Esophagus squamous epithelium (tissue), 5 donors: ENCODE results near the gene ANP32B. TPM values are rescaled to one million over a fixed set of nuclear protein-coding genes. Genes with fewer than 3 reads are reported as not detected.
"Not testable (repeated sequence)": the region's sequence is repeated elsewhere in the genome, so short reads cannot be mapped to it uniquely, and the experiment has no call there.

Source experiments
- DNase-seq: peaks from one replicate; lab custom pipeline; 2025; lab: John Stamatoyannopoulos, UW
- H3K27ac ChIP-seq, 4 donors: fragments of 200-600 bp; sonication (generic); one replicate each; pipeline ENCODE4 v1.5.1; 2016 to 2019; ENCODE audit warnings: mild to moderate bottlenecking in 1 of 4
- H3K27me3 ChIP-seq, 4 donors: fragments of 200-600 bp; sonication (generic); 1 replicate in 3 of 4; 2 replicates in 1 of 4; pipeline versions ENCODE4 v1.5.1 to v1.6.0; 2017 to 2021; ENCODE audit warnings: antibody characterized with exemption in 1 of 4
- H3K36me3 ChIP-seq, 3 donors: fragments of 200-600 bp; sonication (generic); one replicate each; pipeline ENCODE4 v1.5.1; 2016 to 2019
- H3K4me1 ChIP-seq, 3 donors: fragments of 200-600 bp; sonication (generic); one replicate each; pipeline ENCODE4 v1.5.1; 2017 to 2019
- H3K4me3 ChIP-seq, 4 donors: fragments of 200-600 bp; sonication (generic); 1 replicate in 3 of 4; 2 replicates in 1 of 4; pipeline ENCODE4 v1.5.1; 2016 to 2019; ENCODE audit warnings: mild to moderate bottlenecking in 2 of 4, moderate library complexity in 1 of 4
- H3K9me3 ChIP-seq, 3 donors: fragments of 200-600 bp; sonication (generic); one replicate each; pipeline ENCODE4 v1.5.1; 2016 to 2019
- CTCF ChIP-seq, 6 experiments: fragments of 450-650 bp in 4 of 6; fragments of 200-600 bp in 2 of 6; sonication (generic) in 2 of 6; IDR thresholded peaks; one replicate each; pipeline ENCODE4 v1.5.1; 2016 to 2019; ENCODE audit warnings: antibody characterized with exemption in 6 of 6, mild to moderate bottlenecking in 4 of 6, moderate library complexity in 4 of 6
- POLR2A ChIP-seq, 4 donors: fragments of 450-650 bp; IDR thresholded peaks; one replicate each; pipeline ENCODE4 v1.6.1; 2017; ENCODE audit warnings: antibody characterized with exemption in 4 of 4, mild to moderate bottlenecking in 4 of 4, moderate library complexity in 3 of 4
- WGBS, 2 donors: methylation state at CpG; one replicate each; pipeline ENCODE4 v1.1.5; 2018; 5-methylcytosine and 5-hydroxymethylcytosine counted together
- intact Hi-C: fragments of 100-400 bp; cut with DNase I; formaldehyde crosslinking; loops from one replicate; pipeline ENCODE4 v1.15.0; 2022
- total RNA-seq, 4 donors: library from RNA; depleted of rRNA; stranded (reverse); fragments of >200 nt; gene quantifications; one replicate each; pipeline ENCODE4 v1.1.0, GENCODE V29; 2016
- donor health status: DM: yes; HTN: yes; CAD: no.

ANP32B gene
- total RNA-seq, 4 donors from 2014 or later: 21.9 to 41.8 (median 28.4) TPM

- no peaks in the 10 kb centered on the region for H3K9me3 ChIP-seq
- H3K4me3 ChIP-seq: no peak overlapping the region
- intact Hi-C loops: no loop called here
- DNase-seq: no peak
- H3K27me3 ChIP-seq: no peaks in the 10 kb centered on the region
- no peak overlapping the region for H3K27ac ChIP-seq
- TF ChIP-seq POLR2A (IDR thresholded peaks at IDR 0.05) (no peak), CTCF (IDR thresholded peaks at IDR 0.05) (no peak)
- H3K36me3 ChIP-seq: no peaks in the 10 kb centered on the region
- H3K4me1 ChIP-seq: no peaks in the 10 kb centered on the region
- 65 to 67% methylated on average over 5 of the region's 5 CpGs for WGBS, 2 donors
Measured at GRCh38 chr9:97958812-97959511, 24.2 kb upstream of the ANP32B start.

GRCh38 chr9:97959585-97959984, 23.6 kb upstream of the ANP32B start:
- intact Hi-C loops: no loop called here
- Histone ChIP-seq H3K4me3 (no peak overlapping the region), H3K36me3 (no peaks in the 10 kb centered on the region), H3K4me1 (no peaks in the 10 kb centered on the region), H3K27me3 (peaks cover 0 to 4% (median 0%) of the 10 kb centered on the region in 4 donors), H3K27ac (no peak overlapping the region), H3K9me3 (no peaks in the 10 kb centered on the region)
- no peak for DNase-seq
- no peak for TF ChIP-seq CTCF (IDR thresholded peaks at IDR 0.05)
- no peak for TF ChIP-seq POLR2A (IDR thresholded peaks at IDR 0.05)

GRCh38 chr9:97960678-97961328, 22.3 kb upstream of the ANP32B start:
- H3K4me3 ChIP-seq, H3K27me3 ChIP-seq, DNase-seq, H3K4me1 ChIP-seq, H3K9me3 ChIP-seq, H3K36me3 ChIP-seq, intact Hi-C loops, H3K27ac ChIP-seq: not testable (repeated sequence)
- 85 to 92% methylated on average over 9 of the region's 9 CpGs for WGBS, 2 donors

GRCh38 chr9:97961361-97961760, 21.8 kb upstream of the ANP32B start:
- no peak overlapping the region for H3K4me3 ChIP-seq
- no peaks in the 10 kb centered on the region for H3K36me3 ChIP-seq
- intact Hi-C loops: no loop called here
- TF ChIP-seq POLR2A (IDR thresholded peaks at IDR 0.05) (no peak), CTCF (IDR thresholded peaks at IDR 0.05) (no peak)
- no peaks in the 10 kb centered on the region for H3K4me1 ChIP-seq
- H3K27me3 ChIP-seq: peaks cover 0 to 9% (median 0%) of the 10 kb centered on the region in 4 donors
- no peak overlapping the region for H3K27ac ChIP-seq
- WGBS, 2 donors: 80 to 91% methylated on average over 2 of the region's 2 CpGs
- no peak for DNase-seq
- H3K9me3 ChIP-seq: no peaks in the 10 kb centered on the region

GRCh38 chr9:97962136-97962535, 21.0 kb upstream of the ANP32B start:
- no peak for DNase-seq
- Histone ChIP-seq H3K27me3 (peaks cover 0 to 14% (median 0%) of the 10 kb centered on the region in 4 donors), H3K9me3 (no peaks in the 10 kb centered on the region), H3K36me3 (no peaks in the 10 kb centered on the region), H3K4me3 (no peak overlapping the region), H3K4me1 (no peaks in the 10 kb centered on the region), H3K27ac (no peak overlapping the region)
- WGBS, 2 donors: 64 to 83% methylated on average over 4 of the region's 4 CpGs
- intact Hi-C loops: no loop called here
- TF ChIP-seq POLR2A (IDR thresholded peaks at IDR 0.05) (no peak), CTCF (IDR thresholded peaks at IDR 0.05) (no peak)
